Femur (tissue), 1 donor: Measurements from ENCODE around the gene PFKM.

Experiments
- DNase-seq: peaks from one replicate; pipeline ENCODE4 v3.0.0-alpha.2; 2017

PFKM gene

GRCh38 chr12:48191096-48191495 is 71.9 kb downstream of the PFKM start:
- DNase-seq = no peak

- no peak for DNase-seq
Observed at GRCh38 chr12:48192861-48193260, 73.7 kb downstream of the PFKM start.

- no peak for DNase-seq
Observed at GRCh38 chr12:48193623-48194022, 74.5 kb downstream of the PFKM start.

- no peak for DNase-seq
Observed at GRCh38 chr12:48194799-48195201, 75.6 kb downstream of the PFKM start.
